Measurements from ENCODE around the gene ADCY5.

ADCY5 gene

GRCh38 chr3:123351501-123351900, 97.4 kb downstream of the ADCY5 start:
- Histone ChIP-seq H3K27ac (ENCODE audit: extremely low read depth, low read depth, low read length) (no peak overlapping the region), H3K36me3 (ENCODE audit: control insufficient read depth in 2 of 2, insufficient read depth in 1 of 2, low read length in 2 of 2) (no peaks in the 10 kb centered on the region), H3K4me1 (ENCODE audit: control insufficient read depth, insufficient read depth, low read length) (no peaks in the 10 kb centered on the region), H3K4me3 (ENCODE audit: low read depth, low read length) (no peak overlapping the region), H3K9me3 (ENCODE audit: control insufficient read depth, insufficient read depth, low read depth, low read length) (no peaks in the 10 kb centered on the region)
- CTCF ChIA-PET: interaction anchor here (1.2 kb wide), 1 partner anchor 14 kb away, joined by 6 read pairs; no protein-coding TSS in a partner anchor
- POLR2A ChIA-PET: no interaction called here
- peak; percentile 52; the same call in 1 of the 2 replicates for TF ChIP-seq ZIC2 (tag by site-specific recombination; IDR thresholded peaks at IDR 0.05)
- no peak for TF ChIP-seq ZNF555 (tag by site-specific recombination; conservative IDR thresholded peaks at IDR 0.05)
- TF ChIP-seq EGR2 (tag by site-specific recombination; IDR thresholded peaks at IDR 0.05; ENCODE audit: low read depth): peak; percentile 8; the same call in 1 of the 2 replicates
- TF ChIP-seq ZFHX2 (tag by site-specific recombination; conservative IDR thresholded peaks at IDR 0.05): peak; percentile 39; the same call in 1 of the 2 replicates

- POLR2A ChIA-PET: no interaction called here
- TF ChIP-seq SP7 (tag by site-specific recombination; IDR thresholded peaks at IDR 0.05) (no peak), ZNF350 (tag by site-specific recombination; IDR thresholded peaks at IDR 0.05) (no peak)
- Histone ChIP-seq H3K36me3 (ENCODE audit: control insufficient read depth in 2 of 2, insufficient read depth in 1 of 2, low read length in 2 of 2) (no peaks in the 10 kb centered on the region), H3K27ac (ENCODE audit: extremely low read depth, low read depth, low read length) (no peak overlapping the region), H3K4me3 (ENCODE audit: low read depth, low read length) (no peak overlapping the region), H3K9me3 (ENCODE audit: control insufficient read depth, insufficient read depth, low read depth, low read length) (no peaks in the 10 kb centered on the region), H3K4me1 (ENCODE audit: control insufficient read depth, insufficient read depth, low read length) (no peaks in the 10 kb centered on the region)
- CTCF ChIA-PET: interaction anchor here (1.2 kb wide), 2 partner anchors 10 to 15 kb away, joined by 3 to 6 read pairs; no protein-coding TSS in a partner anchor
Observed at GRCh38 chr3:123350971-123351370, 97.9 kb downstream of the ADCY5 start.

GRCh38 chr3:123349566-123350435, 99.1 kb downstream of the ADCY5 start:
- ChIA-PET CTCF (interaction anchor here (0.5 to 1.2 kb wide), 4 partner anchors 11 to 209 kb away, joined by 3 to 6 read pairs (median 3); no protein-coding TSS in a partner anchor), POLR2A (no interaction called here)
- TF ChIP-seq ZFHX2 (tag by site-specific recombination; conservative IDR thresholded peaks at IDR 0.05): 0 out of 2 replicates have a peak, but pooled peaks have one; percentile 15
- TF ChIP-seq ZFP41 (tag by site-specific recombination; IDR thresholded peaks at IDR 0.05; ENCODE audit: borderline replicate concordance): no peak
- Histone ChIP-seq H3K4me3 (ENCODE audit: low read depth, low read length) (no peak overlapping the region), H3K4me1 (ENCODE audit: control insufficient read depth, insufficient read depth, low read length) (0 out of 2 replicates have a peak, but pooled peaks cover 1% of the 10 kb centered on the region), H3K27ac (ENCODE audit: extremely low read depth, low read depth, low read length) (no peak overlapping the region), H3K9me3 (ENCODE audit: control insufficient read depth, insufficient read depth, low read depth, low read length) (no peaks in the 10 kb centered on the region), H3K36me3 (ENCODE audit: control insufficient read depth in 2 of 2, insufficient read depth in 1 of 2, low read length in 2 of 2) (no peaks in the 10 kb centered on the region)

- CTCF ChIA-PET: no interaction called here
- TF ChIP-seq REST (tag by site-specific recombination; IDR thresholded peaks at IDR 0.05): peak; percentile 78
- TF ChIP-seq ZNF555 (tag by site-specific recombination; conservative IDR thresholded peaks at IDR 0.05): no peak
- POLR2A ChIA-PET: no interaction called here
- no peak overlapping the region for H3K27ac ChIP-seq (ENCODE audit: extremely low read depth, low read depth, low read length)
- no peak overlapping the region for H3K4me3 ChIP-seq (ENCODE audit: low read depth, low read length)
- H3K36me3 ChIP-seq (ENCODE audit: control insufficient read depth in 2 of 2, insufficient read depth in 1 of 2, low read length in 2 of 2): no peaks in the 10 kb centered on the region
- 0 out of 2 replicates have a peak, but pooled peaks cover 3% of the 10 kb centered on the region for H3K4me1 ChIP-seq (ENCODE audit: control insufficient read depth, insufficient read depth, low read length)
- no peaks in the 10 kb centered on the region for H3K9me3 ChIP-seq (ENCODE audit: control insufficient read depth, insufficient read depth, low read depth, low read length)
Observed at GRCh38 chr3:123349201-123349535, 99.7 kb downstream of the ADCY5 start.
